ENCODE results near the gene TIE1. TPM values are rescaled to one million over a fixed set of nuclear protein-coding genes. Genes with fewer than 3 reads are reported as not detected.

TIE1 gene
- total RNA-seq, 4 donors from 2014 or later = 8.8 to 23.3 (median 10.9) TPM

DNA sequence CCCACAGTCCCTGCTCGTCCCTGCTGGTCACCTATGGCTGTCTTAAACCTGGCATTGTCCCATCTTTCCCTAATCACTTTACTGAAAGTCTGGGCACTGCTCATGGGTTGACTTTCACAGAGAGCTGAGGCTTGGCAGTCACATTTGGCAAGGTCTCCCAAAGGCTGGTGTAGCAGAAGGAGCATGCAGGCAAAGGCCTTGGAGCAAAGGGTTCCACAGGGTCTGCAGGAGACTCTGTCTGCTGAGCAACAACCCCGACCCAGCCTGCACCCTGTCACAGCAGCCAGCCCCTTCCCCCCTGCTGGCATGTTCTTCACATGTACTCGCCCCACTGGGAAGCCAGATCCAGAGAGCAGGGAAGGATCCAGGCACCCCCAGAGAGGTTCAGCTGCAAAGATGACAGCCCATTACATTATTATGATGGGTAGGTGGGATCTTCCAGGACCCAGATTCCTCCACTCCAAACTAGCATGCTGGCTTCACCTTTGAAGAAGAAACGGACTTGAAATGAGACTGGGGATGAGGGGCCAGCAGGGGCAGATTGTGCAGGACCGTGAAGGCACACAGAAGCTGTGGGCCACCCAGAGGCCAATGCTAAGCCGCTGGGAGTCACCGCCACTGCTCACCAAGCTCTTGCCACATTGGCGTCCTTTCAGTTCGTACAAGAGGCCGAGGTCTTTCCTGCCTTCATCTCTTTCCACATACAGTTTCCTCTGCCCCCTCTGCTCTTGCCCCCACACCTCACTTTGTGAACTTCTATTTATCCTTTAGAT, 45.2 kb upstream of the TIE1 start:
- peak in 1 of 2 donors; percentile 63 for DNase-seq (ENCODE audit: low spot score in 2 of 2)
- intact Hi-C loops (cut with DNase I; ENCODE audit: low total_unique reads) = no loop called here
- TF ChIP-seq POLR2A (IDR thresholded peaks at IDR 0.05) = no peak
- TF ChIP-seq, protein P1, sequence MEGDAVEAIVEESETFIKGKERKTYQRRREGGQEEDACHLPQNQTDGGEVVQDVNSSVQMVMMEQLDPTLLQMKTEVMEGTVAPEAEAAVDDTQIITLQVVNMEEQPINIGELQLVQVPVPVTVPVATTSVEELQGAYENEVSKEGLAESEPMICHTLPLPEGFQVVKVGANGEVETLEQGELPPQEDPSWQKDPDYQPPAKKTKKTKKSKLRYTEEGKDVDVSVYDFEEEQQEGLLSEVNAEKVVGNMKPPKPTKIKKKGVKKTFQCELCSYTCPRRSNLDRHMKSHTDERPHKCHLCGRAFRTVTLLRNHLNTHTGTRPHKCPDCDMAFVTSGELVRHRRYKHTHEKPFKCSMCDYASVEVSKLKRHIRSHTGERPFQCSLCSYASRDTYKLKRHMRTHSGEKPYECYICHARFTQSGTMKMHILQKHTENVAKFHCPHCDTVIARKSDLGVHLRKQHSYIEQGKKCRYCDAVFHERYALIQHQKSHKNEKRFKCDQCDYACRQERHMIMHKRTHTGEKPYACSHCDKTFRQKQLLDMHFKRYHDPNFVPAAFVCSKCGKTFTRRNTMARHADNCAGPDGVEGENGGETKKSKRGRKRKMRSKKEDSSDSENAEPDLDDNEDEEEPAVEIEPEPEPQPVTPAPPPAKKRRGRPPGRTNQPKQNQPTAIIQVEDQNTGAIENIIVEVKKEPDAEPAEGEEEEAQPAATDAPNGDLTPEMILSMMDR (IDR thresholded peaks at IDR 0.05) = no peak
- no peak overlapping the region for H3K4me3 ChIP-seq (ENCODE audit: low read depth, poor library complexity, severe bottlenecking)
- 70 to 73% methylated on average over 10 of the region's 10 CpGs for WGBS, 2 donors

DNA sequence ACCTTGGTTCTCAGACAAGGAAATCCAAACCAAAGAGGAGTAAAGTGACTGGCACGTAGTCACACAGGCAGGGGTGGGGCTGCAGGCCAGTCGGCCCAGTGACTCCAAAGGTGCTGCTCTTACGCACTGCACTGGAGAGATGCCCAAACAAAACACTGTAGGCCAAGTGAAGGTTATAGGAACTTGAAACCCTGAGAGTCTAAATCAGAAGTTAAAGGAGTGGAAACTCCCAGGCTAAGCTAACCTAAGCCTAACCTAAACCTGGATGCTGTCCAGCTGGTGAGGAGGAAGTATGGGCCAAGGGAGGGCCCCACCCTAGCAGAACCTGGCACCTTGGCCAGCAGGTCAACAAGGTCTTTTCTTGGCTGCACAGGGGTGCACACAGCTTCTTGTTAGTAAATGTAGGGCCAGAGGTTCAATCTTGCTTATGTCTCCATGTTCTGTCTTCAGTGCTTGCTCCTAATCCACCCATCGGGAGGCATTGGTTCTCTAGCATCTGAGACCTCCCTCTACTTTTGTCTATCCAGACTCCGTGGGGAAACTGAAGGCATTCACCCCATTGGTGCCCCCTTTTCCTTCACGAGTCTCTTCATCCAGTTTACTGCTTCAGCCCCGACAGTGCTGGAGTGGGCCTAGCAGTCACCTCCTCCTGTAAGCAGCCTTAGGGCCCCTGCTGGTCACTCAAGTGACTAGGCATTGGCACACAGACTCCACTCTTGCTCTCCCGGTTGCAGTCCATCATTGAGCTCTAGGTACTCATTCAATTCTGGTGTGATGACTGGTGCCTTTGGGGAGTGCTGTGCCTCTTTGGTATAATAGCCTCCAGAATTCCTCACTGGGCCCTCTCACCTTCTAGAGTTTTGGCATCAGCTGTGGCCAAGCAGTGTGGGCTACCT, 43.9 kb upstream of the TIE1 start:
- 67 to 76% methylated on average over 8 of the region's 8 CpGs for WGBS, 2 donors
- intact Hi-C loops (cut with DNase I; ENCODE audit: low total_unique reads) = no loop called here
- no peak overlapping the region for H3K4me3 ChIP-seq (ENCODE audit: low read depth, poor library complexity, severe bottlenecking)
- TF ChIP-seq POLR2A (IDR thresholded peaks at IDR 0.05) = no peak
- TF ChIP-seq, protein P1 (IDR thresholded peaks at IDR 0.05) = no peak
- peak in 1 of 2 donors; percentile 64 for DNase-seq (ENCODE audit: low spot score in 2 of 2)

DNA sequence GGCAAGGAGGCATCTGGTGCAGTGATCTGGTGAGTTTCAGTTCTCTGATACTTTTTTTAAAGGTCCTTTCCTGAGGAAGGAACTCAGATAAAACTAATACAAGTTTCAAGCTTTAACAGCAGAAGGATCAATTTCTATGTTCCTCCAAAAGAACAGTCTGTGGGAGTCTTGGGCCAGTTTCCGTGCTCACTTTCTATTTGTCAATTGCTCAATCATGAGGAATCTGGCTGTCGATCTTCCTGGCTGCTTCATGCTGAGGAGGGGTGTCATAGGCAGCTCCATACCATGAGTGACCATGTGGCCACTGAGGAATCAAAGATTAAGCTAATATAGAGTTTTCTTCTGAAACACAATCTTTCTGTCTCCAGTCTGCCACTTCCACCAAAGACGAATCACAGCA, 42.4 kb upstream of the TIE1 start:
- DNase-seq (ENCODE audit: low spot score in 2 of 2) = no peak
- TF ChIP-seq, protein P1 (IDR thresholded peaks at IDR 0.05) = no peak
- no peak for TF ChIP-seq POLR2A (IDR thresholded peaks at IDR 0.05)
- no peak overlapping the region for H3K4me3 ChIP-seq (ENCODE audit: low read depth, poor library complexity, severe bottlenecking)
- 70 to 89% methylated on average over 3 of the region's 3 CpGs for WGBS, 2 donors
- intact Hi-C loops (cut with DNase I; ENCODE audit: low total_unique reads) = no loop called here

DNA sequence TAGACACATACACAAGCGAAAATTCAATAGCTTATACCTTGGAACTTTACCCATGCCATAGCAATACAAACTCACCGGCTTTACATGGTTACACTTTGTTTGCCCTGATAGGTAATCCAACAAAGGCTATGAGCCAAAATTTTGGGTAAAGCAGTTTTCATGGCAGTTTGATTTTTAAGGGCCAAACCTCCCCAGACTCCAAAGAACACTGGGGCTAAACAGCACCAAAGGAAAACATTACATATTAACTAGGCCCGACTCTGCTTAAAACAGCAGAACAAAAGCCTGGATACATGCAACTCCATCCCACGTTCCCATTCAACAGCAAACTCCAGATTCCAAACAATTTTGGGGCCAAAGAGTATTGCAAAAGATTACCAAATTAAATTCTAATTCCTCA, 35.4 kb upstream of the TIE1 start:
- 87 to 90% methylated on average over 4 of the region's 4 CpGs for WGBS, 2 donors
- no peak for DNase-seq (ENCODE audit: low spot score in 2 of 2)
- no peak overlapping the region for H3K4me3 ChIP-seq (ENCODE audit: low read depth, poor library complexity, severe bottlenecking)
- TF ChIP-seq POLR2A (IDR thresholded peaks at IDR 0.05) = no peak
- TF ChIP-seq, protein P1 (IDR thresholded peaks at IDR 0.05) = no peak
- intact Hi-C loops (cut with DNase I; ENCODE audit: low total_unique reads) = no loop called here

DNA sequence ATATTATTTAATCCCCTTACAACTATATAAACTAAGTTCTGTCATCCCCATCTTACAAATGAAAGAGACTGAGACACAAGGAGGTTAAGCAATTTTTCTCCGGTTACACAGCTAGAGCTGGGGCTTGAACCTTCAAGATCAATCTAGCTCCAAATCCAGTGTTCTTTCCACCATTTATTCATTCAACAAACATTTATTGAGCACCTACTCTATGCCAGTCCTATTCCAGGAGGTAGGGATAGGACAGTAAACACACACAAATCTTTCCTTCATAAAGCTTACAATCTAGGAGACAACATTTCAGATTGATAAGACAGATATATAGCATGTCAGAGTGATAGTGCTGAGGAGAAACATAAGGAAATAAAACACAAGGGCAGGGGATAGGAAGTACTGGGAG, 33.9 kb upstream of the TIE1 start:
- no peak for DNase-seq (ENCODE audit: low spot score in 2 of 2)
- H3K4me3 ChIP-seq (ENCODE audit: low read depth, poor library complexity, severe bottlenecking) = no peak overlapping the region
- no peak for TF ChIP-seq POLR2A (IDR thresholded peaks at IDR 0.05)
- TF ChIP-seq, protein P1 (IDR thresholded peaks at IDR 0.05) = no peak
- intact Hi-C loops (cut with DNase I; ENCODE audit: low total_unique reads) = no loop called here
- WGBS, 2 donors = 96 to 100% methylated on average over 1 of the region's 1 CpG
